Ureter (tissue), 1 donor: ENCODE measurements around the gene LGR5. TPM values are rescaled to one million over a fixed set of nuclear protein-coding genes. Genes with fewer than 3 reads are reported as not detected.

ENCODE experiments used
- DNase-seq: peaks from one replicate; pipeline ENCODE4 v3.0.0-alpha.2; 2020; ENCODE audit warnings: low spot score
- total RNA-seq: library from RNA; stranded (reverse); gene quantifications from one replicate; pipeline ENCODE4 v1.2.4, GENCODE V29; 2023
- donor health status: DM: yes; HTN: yes; CAD: no.

The LGR5 gene
- total RNA-seq, 1 donor from 2014 or later: 1.6 TPM

DNA sequence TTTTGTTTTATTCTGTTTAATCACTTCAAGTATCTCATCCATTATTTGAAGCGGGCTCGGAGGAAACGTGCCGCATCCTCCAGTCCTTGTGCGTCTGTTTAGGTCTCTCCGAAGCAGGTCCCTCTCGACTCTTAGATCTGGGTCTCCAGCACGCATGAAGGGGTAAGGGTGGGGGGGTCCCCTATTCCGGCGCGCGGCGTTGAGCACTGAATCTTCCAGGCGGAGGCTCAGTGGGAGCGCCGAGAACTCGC, 311 bp upstream of the LGR5 start:
- no peak for DNase-seq

DNA sequence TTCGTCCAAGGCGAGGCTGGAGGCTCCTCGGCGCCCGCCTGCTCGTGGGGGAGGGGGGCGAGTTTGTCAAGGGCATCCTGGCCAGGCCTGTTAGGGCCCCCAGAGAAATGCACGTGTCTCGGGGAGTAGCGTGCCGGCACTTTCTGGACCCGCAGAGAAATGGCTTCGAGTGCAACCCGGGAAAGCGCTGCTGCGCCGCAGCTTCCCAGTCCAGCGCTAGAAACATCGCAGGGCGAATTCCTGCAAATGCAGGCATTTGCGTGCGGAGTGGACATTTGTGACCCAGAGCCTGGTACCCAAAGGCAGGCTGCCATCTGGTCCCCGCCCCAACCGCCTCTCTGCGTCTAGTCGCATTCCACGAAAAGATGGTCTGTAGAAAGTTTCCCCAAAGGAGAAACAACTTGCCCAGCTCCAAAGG, 756 bp downstream of the LGR5 start:
- no peak for DNase-seq

DNA sequence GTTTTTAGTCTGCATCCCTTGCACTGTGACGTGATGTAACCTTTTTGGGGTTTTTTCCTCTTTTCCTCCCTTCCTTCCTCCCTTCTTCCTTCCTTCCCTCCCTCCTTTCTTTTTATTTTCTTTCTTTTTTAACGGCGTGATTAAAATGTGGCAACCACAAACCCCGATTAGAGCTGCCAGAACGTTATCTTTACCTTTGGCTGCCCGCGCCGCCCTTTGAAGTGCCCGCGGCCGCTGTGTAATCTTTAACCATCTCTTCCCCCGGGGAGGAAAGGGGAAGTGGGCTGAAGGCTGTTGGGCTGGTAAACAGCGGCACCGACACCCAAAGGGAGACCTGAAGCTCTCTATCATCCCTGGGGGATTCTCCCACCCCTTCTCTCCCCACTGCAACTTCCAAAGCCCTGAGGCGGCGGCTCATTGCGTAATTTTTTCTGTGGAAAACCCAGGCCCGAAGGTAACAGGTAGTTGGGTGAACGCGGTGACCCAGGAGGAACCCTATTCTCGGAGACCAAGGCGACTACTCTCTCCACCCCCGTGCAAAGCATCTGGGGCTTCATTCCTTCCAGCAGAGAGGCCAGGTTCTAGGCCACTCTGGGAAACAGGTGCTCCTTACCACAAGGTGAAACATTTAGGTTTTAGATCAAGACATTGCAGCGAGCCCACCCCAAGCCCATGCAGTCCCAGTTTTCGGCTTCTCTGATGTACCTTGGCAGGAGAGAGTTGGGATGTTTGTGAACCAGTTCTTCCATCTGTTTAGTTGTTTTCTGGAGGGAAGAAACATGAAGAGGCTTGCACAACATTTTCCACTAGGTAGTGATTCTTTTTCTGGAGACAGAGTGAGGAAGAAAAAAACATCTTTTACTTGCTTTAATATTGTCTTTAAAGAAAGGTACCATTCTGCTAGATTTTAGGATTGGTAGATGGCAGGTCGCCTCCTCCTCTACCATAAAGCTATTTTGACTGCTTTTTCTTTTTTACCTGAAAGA, 1.5 kb downstream of the LGR5 start:
- DNase-seq: no peak

- no peak for DNase-seq
These were observed 2.4 kb downstream of the LGR5 start for GRCh38 chr12:71441836-71442566.

DNA sequence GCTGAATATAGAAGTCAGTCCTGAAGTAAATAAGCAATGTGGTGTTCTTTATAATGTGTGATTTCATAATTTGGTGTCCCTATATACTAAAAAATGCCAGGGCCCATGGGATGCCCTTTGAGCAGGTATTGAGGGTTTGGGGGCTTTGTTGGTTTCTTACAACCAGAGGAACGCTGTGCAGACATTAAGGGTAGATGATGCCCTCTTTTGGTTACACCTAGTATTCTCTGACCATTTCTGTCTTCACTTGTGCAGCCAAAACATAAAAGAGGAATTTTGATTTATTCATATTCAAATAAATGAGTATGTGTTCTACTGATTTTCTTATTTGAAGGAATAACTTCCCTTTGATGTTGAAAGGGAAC, 3.0 kb downstream of the LGR5 start:
- no peak for DNase-seq

DNA sequence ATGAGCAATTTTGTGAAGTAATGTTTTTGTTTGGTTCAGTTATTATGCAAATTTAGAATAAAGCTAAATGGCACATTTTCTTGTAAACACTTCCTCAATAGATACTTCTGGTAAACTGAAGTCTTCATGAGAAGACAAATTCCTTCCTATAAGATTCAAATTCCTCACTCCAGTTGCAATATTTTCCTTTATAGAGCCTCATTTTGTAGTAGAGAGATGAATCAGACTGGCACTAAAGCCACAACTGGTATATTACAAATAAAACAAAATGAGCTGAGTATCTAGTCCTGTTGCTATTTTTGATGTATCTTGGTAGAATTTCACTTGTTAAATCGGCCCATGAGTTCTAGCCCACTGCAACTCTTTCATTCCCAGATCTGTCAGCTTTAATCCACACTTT, 5.5 kb downstream of the LGR5 start:
- no peak for DNase-seq

DNA sequence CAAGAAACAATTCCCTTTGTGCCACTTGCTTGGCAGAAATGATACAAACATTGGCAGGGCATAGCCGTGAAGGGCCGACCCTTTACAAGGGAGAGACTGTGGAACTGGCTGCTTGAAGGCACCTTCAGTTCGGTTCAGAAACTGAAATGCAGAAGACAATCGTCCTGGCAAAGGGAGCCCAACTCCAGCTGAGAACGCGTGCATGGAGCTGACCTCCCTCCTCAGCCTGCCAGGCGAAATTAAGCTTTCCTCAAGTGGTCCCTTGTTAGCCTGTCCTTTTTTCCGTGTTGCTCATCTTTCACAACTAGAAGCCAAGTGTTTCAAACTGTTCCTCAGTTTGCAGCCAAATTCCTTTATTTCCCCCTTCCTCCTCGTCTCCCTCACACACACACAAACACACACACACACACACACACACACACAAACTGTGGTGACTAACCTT, 8.1 kb downstream of the LGR5 start:
- DNase-seq: no peak

GRCh38 chr12:71448150-71448581, 8.6 kb downstream of the LGR5 start:
- DNase-seq: no peak

- DNase-seq: no peak
These were observed 9.9 kb downstream of the LGR5 start for GRCh38 chr12:71449373-71450070.

DNA sequence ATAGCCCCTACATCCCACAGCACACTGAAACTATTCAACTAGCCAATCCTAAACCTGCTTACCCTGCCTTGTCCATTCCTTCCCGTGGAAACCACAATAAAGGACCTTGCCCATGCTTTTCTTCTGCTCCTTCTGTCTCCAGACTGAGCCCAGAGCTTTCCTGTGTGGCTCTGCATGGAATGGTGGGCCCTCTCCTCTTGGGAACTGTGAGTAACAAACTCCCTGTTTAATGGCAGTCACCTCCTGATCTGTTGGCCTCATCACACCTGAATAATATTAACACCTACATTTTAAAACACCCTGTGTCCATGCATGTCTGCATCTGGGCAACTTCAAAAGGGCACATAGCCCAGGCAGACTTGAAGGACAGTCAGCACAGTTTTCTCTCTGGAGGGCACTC, 12.4 kb downstream of the LGR5 start:
- DNase-seq: no peak

DNA sequence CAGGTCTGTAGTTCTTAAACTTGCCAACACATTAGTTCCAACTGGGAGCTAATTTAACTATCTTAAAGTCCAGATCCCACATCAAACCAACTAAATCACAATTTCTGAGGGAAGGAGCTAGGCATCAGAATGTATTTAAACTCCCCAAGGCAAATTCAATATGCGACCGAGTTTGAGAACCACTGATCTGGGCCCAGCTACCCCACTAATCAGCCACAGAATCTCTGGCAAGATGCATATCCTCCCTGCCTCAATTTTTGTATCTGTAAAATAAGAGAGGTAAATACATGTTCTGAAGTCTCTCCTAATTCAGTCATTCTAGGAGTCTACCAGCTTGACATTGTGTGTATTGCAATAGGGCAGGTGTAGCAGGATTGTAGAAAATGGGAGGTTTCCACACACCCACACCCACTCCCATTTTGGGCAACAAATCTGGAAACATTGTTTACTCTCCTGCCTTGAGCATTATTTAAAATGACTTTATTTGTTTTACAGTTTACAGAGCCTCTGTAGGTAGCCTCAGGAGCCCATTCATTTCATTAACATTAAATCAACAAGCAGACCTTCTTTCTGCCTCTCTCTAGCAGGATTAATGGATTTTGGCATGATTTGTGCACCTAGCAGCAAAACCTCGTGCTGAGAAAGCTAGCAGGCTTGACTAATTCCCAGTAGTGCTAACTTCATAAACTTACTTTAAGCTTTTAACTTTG, 15.6 kb downstream of the LGR5 start:
- no peak for DNase-seq

DNA sequence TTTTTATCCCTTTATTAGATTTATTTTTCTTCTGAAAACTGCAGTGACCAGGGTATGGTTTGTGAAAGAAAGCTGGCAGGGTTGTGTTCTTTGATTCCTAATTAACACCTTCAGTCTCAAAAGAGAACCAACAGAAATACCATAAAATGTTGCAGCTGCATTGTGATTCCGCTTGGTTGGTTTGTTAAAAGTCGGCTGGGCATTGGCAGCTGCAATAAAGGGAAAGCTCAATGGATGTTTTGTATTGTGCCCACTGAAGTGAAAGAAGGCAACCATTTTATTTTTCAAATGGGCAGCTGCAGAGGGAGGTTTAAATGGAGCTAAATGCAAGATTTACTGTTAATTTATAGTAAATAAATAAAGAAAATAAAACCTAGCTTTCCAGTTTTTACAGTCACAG, 16.7 kb downstream of the LGR5 start:
- no peak for DNase-seq

- no peak for DNase-seq
These were observed 17.4 kb downstream of the LGR5 start for GRCh38 chr12:71456990-71457389.

- DNase-seq: no peak
These were observed 20.7 kb downstream of the LGR5 start for GRCh38 chr12:71460318-71460717.

- DNase-seq: no peak
These were observed 21.4 kb downstream of the LGR5 start for GRCh38 chr12:71460850-71461609.

DNA sequence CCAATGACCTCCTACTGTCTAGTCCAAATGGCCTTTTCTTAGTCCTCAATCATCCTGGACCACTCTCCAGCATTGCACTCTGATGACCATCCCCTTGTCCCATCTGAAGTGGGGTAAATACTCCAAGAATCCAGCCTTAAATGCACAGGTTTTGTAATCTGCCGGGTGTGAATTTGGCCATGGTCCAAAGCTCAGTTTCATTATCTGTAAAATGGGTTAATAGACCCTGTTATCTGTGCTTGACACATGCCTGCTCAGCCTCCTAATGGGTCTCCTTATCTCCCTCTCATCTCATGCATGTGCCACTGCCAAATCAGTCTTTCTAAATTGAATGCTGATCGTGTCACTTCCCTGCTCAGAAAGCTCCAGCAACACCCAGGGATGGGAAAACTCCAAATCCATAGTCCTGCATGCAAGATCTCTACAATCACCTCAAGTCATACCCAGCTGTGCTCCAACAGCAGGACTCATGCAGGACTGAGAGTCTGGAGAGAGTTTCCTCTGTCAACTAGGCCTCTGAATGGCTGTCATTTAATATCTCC, 22.3 kb downstream of the LGR5 start:
- DNase-seq: no peak

GRCh38 chr12:71465796-71466195, 26.2 kb downstream of the LGR5 start:
- no peak for DNase-seq

- DNase-seq: no peak
These were observed 29.7 kb downstream of the LGR5 start for GRCh38 chr12:71469258-71469750.

DNA sequence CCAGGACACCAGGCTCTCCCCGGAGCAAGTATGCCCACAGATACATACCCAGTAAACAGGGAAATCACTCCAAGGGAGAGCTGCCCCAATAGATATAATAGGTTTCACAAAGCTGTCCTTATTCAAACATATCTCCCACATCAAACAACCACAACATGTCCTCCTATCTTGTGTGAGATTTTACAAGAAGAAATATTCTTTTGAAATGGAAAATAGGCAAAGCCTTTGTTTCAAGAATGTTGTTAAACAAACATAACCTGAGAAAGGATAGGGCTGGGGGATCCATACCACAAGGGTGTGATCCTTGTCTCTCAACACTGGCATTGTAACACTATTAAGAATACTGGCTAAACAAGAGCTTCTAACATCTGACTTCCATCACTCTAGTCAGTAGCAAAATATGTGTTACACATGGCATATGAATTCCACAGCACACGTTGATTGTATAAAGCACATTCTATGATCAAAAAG, 32.9 kb downstream of the LGR5 start:
- DNase-seq: no peak

DNA sequence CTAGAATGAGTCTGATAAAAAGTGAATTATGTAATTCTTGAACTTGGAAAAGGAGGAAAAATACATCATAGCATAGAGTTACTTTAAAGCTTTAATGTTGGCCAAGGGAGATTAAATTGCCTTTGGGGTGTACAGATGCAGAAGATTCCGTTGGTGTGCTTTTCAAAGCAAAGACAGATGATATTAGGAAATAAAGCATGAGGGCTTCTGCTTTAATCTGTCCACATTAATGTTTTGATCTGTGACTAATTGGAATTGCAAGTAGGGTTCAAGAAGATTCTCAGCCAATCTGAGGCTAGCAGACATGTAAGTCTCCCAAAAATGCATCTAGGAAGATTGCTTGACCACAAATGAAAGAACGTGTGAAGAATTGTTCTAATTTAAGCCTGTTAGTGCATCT, 35.2 kb downstream of the LGR5 start:
- DNase-seq: no peak

GRCh38 chr12:71475280-71475679, 35.7 kb downstream of the LGR5 start:
- DNase-seq: no peak
